ENCODE measurements around the gene ROPN1L. TPM values are rescaled to one million over a fixed set of nuclear protein-coding genes. Genes with fewer than 3 reads are reported as not detected.

Gene ROPN1L
- total and polyA plus RNA-seq, 10 donors = 2.0 to 27.9 (median 11.4) TPM

- no peaks in the 10 kb centered on the region for H3K27me3 ChIP-seq (replicated peaks in 1 of 7)
- H3K9me3 ChIP-seq = no peaks in the 10 kb centered on the region
- 90 to 98% (median 94%) methylated on average over 2 of the region's 2 CpGs for WGBS, 5 donors
- intact Hi-C loops (cut with DNase I; ENCODE audit: low total_unique reads) = loop anchor here (10.0 kb wide), 2 partner anchors 62 to 142 kb away; no protein-coding TSS in a partner anchor
- no peak for DNase-seq
- TF ChIP-seq POLR2AphosphoS5 (IDR thresholded peaks at IDR 0.05) (no peak), CTCF (IDR thresholded peaks at IDR 0.05 in 8 of 11, conservative IDR thresholded peaks at IDR 0.05 in 3 of 11) (no peak), POLR2A (IDR thresholded peaks at IDR 0.05) (no peak)
- H3K27ac ChIP-seq = no peak overlapping the region
- no peak overlapping the region for H3K4me3 ChIP-seq
- H3K36me3 ChIP-seq = peaks cover 3 to 99% (median 70%) of the 10 kb centered on the region in 6 donors
- peaks cover 0 to 18% (median 6%) of the 10 kb centered on the region in 6 donors for H3K4me1 ChIP-seq
Measured at GRCh38 chr5:10427201-10427600, 14.5 kb upstream of the ROPN1L start.

- Histone ChIP-seq H3K27ac (no peak overlapping the region), H3K4me3 (no peak overlapping the region), H3K36me3 (peaks cover 3 to 99% (median 75%) of the 10 kb centered on the region in 6 donors), H3K27me3 (replicated peaks in 1 of 7) (no peaks in the 10 kb centered on the region), H3K4me1 (peaks cover 0 to 10% (median 0%) of the 10 kb centered on the region in 6 donors), H3K9me3 (no peaks in the 10 kb centered on the region)
- intact Hi-C loops (cut with DNase I; ENCODE audit: low total_unique reads) = loop anchor here (10.0 kb wide), 2 partner anchors 63 to 143 kb away; no protein-coding TSS in a partner anchor
- no peak for TF ChIP-seq POLR2AphosphoS5 (IDR thresholded peaks at IDR 0.05)
- no peak for TF ChIP-seq POLR2A (IDR thresholded peaks at IDR 0.05)
- no peak for TF ChIP-seq CTCF (IDR thresholded peaks at IDR 0.05 in 8 of 11, conservative IDR thresholded peaks at IDR 0.05 in 3 of 11)
- WGBS, 5 donors = 95 to 100% (median 96%) methylated on average over 2 of the region's 2 CpGs
- no peak for DNase-seq
Measured at GRCh38 chr5:10427978-10428377, 13.7 kb upstream of the ROPN1L start.

DNA sequence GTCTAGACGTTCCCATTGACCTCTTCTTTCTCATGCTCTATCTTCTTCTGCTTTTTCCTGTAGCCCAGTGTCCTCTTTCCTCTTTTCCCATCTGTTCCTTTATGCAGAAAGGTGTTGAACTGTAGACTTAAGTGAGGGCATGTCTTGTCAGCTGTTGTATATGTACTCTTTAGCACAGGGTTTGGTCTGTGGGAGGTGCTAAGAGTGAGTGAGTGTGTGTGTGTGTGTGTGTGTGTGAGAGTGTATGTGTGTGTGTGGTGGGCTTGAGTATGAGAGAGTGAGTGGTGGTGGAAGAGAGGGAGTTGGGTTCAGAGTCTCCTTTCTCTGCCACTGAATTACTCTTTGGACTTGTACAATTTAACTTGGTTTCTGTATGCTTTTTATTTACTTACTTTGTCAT lies 10.3 kb upstream of the ROPN1L start:
- 54 to 90% (median 67%) methylated on average over 1 of the region's 1 CpG for WGBS, 5 donors
- no peaks in the 10 kb centered on the region for H3K4me1 ChIP-seq
- peaks cover 3 to 97% (median 73%) of the 10 kb centered on the region in 6 donors for H3K36me3 ChIP-seq
- TF ChIP-seq POLR2AphosphoS5 (IDR thresholded peaks at IDR 0.05) (no peak), POLR2A (IDR thresholded peaks at IDR 0.05) (no peak), CTCF (IDR thresholded peaks at IDR 0.05 in 8 of 11, conservative IDR thresholded peaks at IDR 0.05 in 3 of 11) (no peak)
- no peaks in the 10 kb centered on the region for H3K9me3 ChIP-seq
- no peak overlapping the region for H3K27ac ChIP-seq
- DNase-seq = no peak
- H3K4me3 ChIP-seq = no peak overlapping the region
- no peaks in the 10 kb centered on the region for H3K27me3 ChIP-seq (replicated peaks in 1 of 7)
- intact Hi-C loops (cut with DNase I; ENCODE audit: low total_unique reads) = loop anchor here (10.0 kb wide), 1 partner anchor 333 kb away; the partner anchor contains the start of gene DAP

GRCh38 chr5:10432059-10433008 lies 9.3 kb upstream of the ROPN1L start:
- no peak overlapping the region for H3K27ac ChIP-seq
- no peak for TF ChIP-seq POLR2AphosphoS5 (IDR thresholded peaks at IDR 0.05)
- TF ChIP-seq POLR2A (IDR thresholded peaks at IDR 0.05) = no peak
- no peak for TF ChIP-seq CTCF (IDR thresholded peaks at IDR 0.05 in 8 of 11, conservative IDR thresholded peaks at IDR 0.05 in 3 of 11)

More at GRCh38 chr5:10432059-10433008, 9.3 kb upstream of the ROPN1L start:
- intact Hi-C loops (cut with DNase I; ENCODE audit: low total_unique reads) = loop anchor here (10.0 kb wide), 1 partner anchor 332 kb away; the partner anchor contains the start of gene DAP
- Histone ChIP-seq H3K36me3 (peaks cover 3 to 96% (median 66%) of the 10 kb centered on the region in 6 donors), H3K27me3 (replicated peaks in 1 of 7) (no peaks in the 10 kb centered on the region), H3K4me1 (no peaks in the 10 kb centered on the region), H3K4me3 (no peak overlapping the region), H3K9me3 (no peaks in the 10 kb centered on the region)
- DNase-seq = no peak
- WGBS, 5 donors = 92 to 96% (median 93%) methylated on average over 8 of the region's 8 CpGs
